OCI-LY7 (cell line): ENCODE data around the gene HEXB. TPM values are rescaled to one million over a fixed set of nuclear protein-coding genes. Genes with fewer than 3 reads are reported as not detected.

Source experiments
- BruUV-seq: library from RNA; stranded (reverse); fragments of 400-500 nt; replicated peaks from 2 replicates; lab custom pipeline; 2021; lab: Mats Ljungman, UMichigan
- CTCF ChIA-PET: fragments of 300-600 bp; sonication (Branson Sonifier 250); formaldehyde crosslinking; loops from one replicate; lab custom pipeline; 2022; ENCODE audit warnings: antibody characterized with exemption; ENCODE audit not compliant: unreplicated experiment; lab: Charles Lee
- POLR2A ChIA-PET: fragments of 300-600 bp; sonication (Branson Sonifier 250); formaldehyde crosslinking; loops from one replicate; lab custom pipeline; 2022; ENCODE audit warnings: antibody characterized with exemption; lab: Charles Lee
- DNase-seq: peaks from one replicate; pipeline ENCODE4 v3.0.0-alpha.2; 2015; ENCODE audit warnings: low spot score
- H2AFZ ChIP-seq: fragments of 200-600 bp; sonication (generic), shearing (Covaris generic); 2 replicates; pipeline ENCODE4 v1.6.1; 2014; ENCODE audit warnings: mild to moderate bottlenecking, antibody characterized with exemption, low read length, moderate library complexity
- H3K27ac ChIP-seq: fragments of 200-600 bp; sonication (generic); 2 replicates; pipeline ENCODE4 v1.5.1; 2014; ENCODE audit warnings: mixed run types, low read depth, mild to moderate bottlenecking, moderate library complexity, low read length, inconsistent platforms; ENCODE audit not compliant: poor library complexity, severe bottlenecking
- H3K36me3 ChIP-seq: fragments of 200-600 bp; sonication (generic); 2 replicates; pipeline ENCODE4 v1.6.1; 2014; ENCODE audit warnings: mild to moderate bottlenecking, antibody characterized with exemption, low read length, moderate library complexity, mixed read lengths; ENCODE audit not compliant: insufficient read depth
- H3K4me1 ChIP-seq: fragments of 200-600 bp; sonication (generic); 2 replicates; pipeline ENCODE4 v1.5.1; 2014; ENCODE audit warnings: mild to moderate bottlenecking, low read length; ENCODE audit not compliant: insufficient read depth, poor library complexity, severe bottlenecking
- H3K4me2 ChIP-seq: fragments of 200-600 bp; sonication (generic); 2 replicates; pipeline ENCODE4 v1.6.1; 2014; ENCODE audit warnings: mild to moderate bottlenecking, low read length
- H3K4me3 ChIP-seq: fragments of 200-600 bp; sonication (generic); 2 replicates; pipeline ENCODE4 v1.5.1; 2014; ENCODE audit warnings: mild to moderate bottlenecking, low read depth, low read length; ENCODE audit not compliant: poor library complexity, severe bottlenecking
- H3K79me2 ChIP-seq: fragments of 200-600 bp; sonication (generic); 2 replicates; pipeline ENCODE4 v1.6.1; 2016; ENCODE audit warnings: low read depth, mild to moderate bottlenecking, low read length, moderate library complexity, mixed read lengths; ENCODE audit not compliant: insufficient read depth
- H3K9me2 ChIP-seq: fragments of 200-600 bp; sonication (generic); 2 replicates; pipeline ENCODE4 v1.6.1; 2016; ENCODE audit warnings: mild to moderate bottlenecking, low read length, mixed read lengths; ENCODE audit not compliant: insufficient read depth
- H3K9me3 ChIP-seq: fragments of 200-600 bp; sonication (generic); 2 replicates; pipeline ENCODE4 v1.6.1; 2014; ENCODE audit warnings: mild to moderate bottlenecking, mixed run types, low read length, mixed read lengths
- H4K20me1 ChIP-seq: fragments of 200-600 bp; sonication (generic); 2 replicates; pipeline ENCODE4 v1.6.1; 2014; ENCODE audit warnings: mild to moderate bottlenecking, antibody characterized with exemption, low read length, moderate library complexity, mixed read lengths; ENCODE audit not compliant: insufficient read depth
- CTCF ChIP-seq: fragments of 200-600 bp; sonication (generic); conservative IDR thresholded peaks from 2 replicates; pipeline ENCODE4 v1.5.1; 2014; ENCODE audit warnings: mild to moderate bottlenecking, antibody characterized with exemption, low read length, moderate library complexity, mixed read lengths
- EZH2phosphoT487 ChIP-seq: fragments of 200-600 bp; sonication (generic); IDR thresholded peaks from 2 replicates; pipeline ENCODE4 v1.6.1; 2018; ENCODE audit warnings: low read depth, borderline replicate concordance, mild to moderate bottlenecking, mixed run types, antibody characterized with exemption, low read length, moderate library complexity, mixed read lengths
- intact Hi-C: fragments of 100-400 bp; cut with micrococcal nuclease; formaldehyde crosslinking; loops from one replicate; pipeline ENCODE4 v1.10.0; 2022; ENCODE audit not compliant: unreplicated experiment
- total RNA-seq, 2 experiments: library from RNA; depleted of rRNA in 1 of 2; stranded (reverse); fragments of >200 nt in 1 of 2; shearing (Covaris generic) in 1 of 2; gene quantifications; 2 replicates each; pipeline ENCODE4 v1.2.3, GENCODE V29; 2014 to 2022

Gene HEXB
- total RNA-seq, 2 experiments from 2014 or later: 23.8 to 36.2 TPM

GRCh38 chr5:74669821-74670220 lies 15.2 kb upstream of the HEXB start:
- no peaks in the 10 kb centered on the region for H3K36me3 ChIP-seq
- no peak overlapping the region for H2AFZ ChIP-seq
- intact Hi-C loops: no loop called here
- H3K9me3 ChIP-seq: peaks cover 9% of the 10 kb centered on the region; the same call in 1 of the 2 replicates
- no peaks in the 10 kb centered on the region for H3K79me2 ChIP-seq
- H3K9me2 ChIP-seq: no peaks in the 10 kb centered on the region
- ChIA-PET POLR2A (interaction anchor here (0.6 kb wide), 3 partner anchors 76 to 879 kb away, joined by 3 to 5 read pairs (median 3); no protein-coding TSS in a partner anchor), CTCF (no interaction called here)
- H4K20me1 ChIP-seq: no peaks in the 10 kb centered on the region
- BruUV-seq: no TSS peak
- TF ChIP-seq CTCF (no peak), EZH2phosphoT487 (no peak)
- H3K4me2 ChIP-seq: no peak overlapping the region
- no peak overlapping the region for H3K27ac ChIP-seq
- no peak overlapping the region for H3K4me3 ChIP-seq
- no peak for DNase-seq
- no peaks in the 10 kb centered on the region for H3K4me1 ChIP-seq

GRCh38 chr5:74670396-74671038 lies 14.5 kb upstream of the HEXB start:
- BruUV-seq: no TSS peak
- H3K79me2 ChIP-seq: no peaks in the 10 kb centered on the region
- no peak overlapping the region for H3K4me2 ChIP-seq
- H3K27ac ChIP-seq: no peak overlapping the region
- DNase-seq: no peak
- H3K4me3 ChIP-seq: no peak overlapping the region
- H4K20me1 ChIP-seq: no peaks in the 10 kb centered on the region
- intact Hi-C loops: no loop called here
- no peak overlapping the region for H2AFZ ChIP-seq
- TF ChIP-seq CTCF: no peak
- no peak for TF ChIP-seq EZH2phosphoT487
- CTCF ChIA-PET: no interaction called here
- peaks cover 9% of the 10 kb centered on the region; the same call in 1 of the 2 replicates for H3K9me3 ChIP-seq
- H3K4me1 ChIP-seq: no peaks in the 10 kb centered on the region
- no peaks in the 10 kb centered on the region for H3K36me3 ChIP-seq
- H3K9me2 ChIP-seq: no peaks in the 10 kb centered on the region
- POLR2A ChIA-PET: no interaction called here

DNA sequence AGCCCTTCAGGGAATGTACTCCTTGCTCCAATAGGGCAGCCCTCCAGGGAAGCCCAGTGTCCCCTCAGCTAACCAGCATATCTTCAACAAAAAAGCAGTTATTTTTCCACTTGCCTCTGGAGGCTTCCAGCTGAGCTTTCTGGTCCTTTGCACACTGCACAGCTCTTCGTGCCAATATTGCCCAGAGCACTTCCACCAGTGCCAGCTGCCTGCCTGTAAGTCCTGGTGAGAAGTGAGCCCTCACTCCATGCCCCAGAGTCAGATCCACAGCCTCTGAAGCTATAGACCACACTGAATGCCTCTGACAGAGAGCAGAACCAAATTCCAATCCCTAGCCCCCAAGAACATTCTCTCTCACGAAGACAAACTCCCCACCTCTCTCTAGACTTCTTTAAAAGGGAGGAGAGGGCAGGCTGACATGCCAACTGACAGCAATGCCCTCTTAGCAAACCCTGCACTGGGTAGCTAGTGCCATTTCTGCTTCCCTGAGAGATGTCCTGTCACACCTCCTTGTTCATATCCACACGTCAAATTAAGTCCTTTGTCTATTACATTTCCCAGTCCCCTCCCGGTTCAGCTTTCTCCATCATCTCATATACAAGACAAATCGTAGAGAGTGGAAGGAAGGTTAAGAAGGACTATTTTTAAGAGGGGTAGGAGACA lies 12.7 kb upstream of the HEXB start:
- no peaks in the 10 kb centered on the region for H4K20me1 ChIP-seq
- H3K79me2 ChIP-seq: no peaks in the 10 kb centered on the region
- H2AFZ ChIP-seq: no peak overlapping the region
- no peak overlapping the region for H3K27ac ChIP-seq
- TF ChIP-seq EZH2phosphoT487: no peak
- no peak for TF ChIP-seq CTCF
- POLR2A ChIA-PET: interaction anchor here (0.6 kb wide), 1 partner anchor 54 kb away, joined by 6 read pairs; no protein-coding TSS in a partner anchor
- DNase-seq: no peak
- H3K4me1 ChIP-seq: no peaks in the 10 kb centered on the region
- BruUV-seq: no TSS peak
- no peak overlapping the region for H3K4me2 ChIP-seq
- H3K9me3 ChIP-seq: peaks cover 9% of the 10 kb centered on the region; the same call in 1 of the 2 replicates
- H3K36me3 ChIP-seq: no peaks in the 10 kb centered on the region
- no peaks in the 10 kb centered on the region for H3K9me2 ChIP-seq
- CTCF ChIA-PET: no interaction called here
- intact Hi-C loops: no loop called here
- H3K4me3 ChIP-seq: no peak overlapping the region
